Cerebellar cortex (tissue), 1 donor: ENCODE data around the gene PDE8A.
A peak's percentile ranks its signal among the peaks of the same experiment; 100 is the strongest.

ENCODE experiments used
- DNase-seq: peaks from one replicate; pipeline ENCODE4 v3.0.0-alpha.2; 2015; ENCODE audit warnings: low spot score

Gene PDE8A

DNA sequence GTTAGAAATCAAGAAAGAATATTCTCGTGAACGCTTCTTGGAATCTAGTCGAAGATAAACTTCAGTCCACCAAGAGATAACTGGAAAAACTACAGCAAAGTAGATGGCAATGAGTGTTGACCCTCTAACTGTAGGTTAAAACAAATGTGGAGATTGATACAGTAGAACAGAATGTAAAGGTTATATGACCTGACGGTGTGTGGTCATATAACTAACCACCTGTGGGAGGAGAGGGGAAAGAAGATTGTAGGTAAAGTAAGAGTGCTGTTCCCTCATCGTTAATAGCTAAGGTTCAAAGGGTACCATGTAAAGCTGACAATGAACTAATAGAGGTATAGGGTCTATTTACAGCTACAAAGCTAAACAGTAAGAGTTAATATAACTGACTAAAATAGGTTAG is 52.6 kb downstream of the PDE8A start:
- no peak for DNase-seq

- DNase-seq, result no peak
These were observed 54.3 kb downstream of the PDE8A start for GRCh38 chr15:85035980-85036379.

DNA sequence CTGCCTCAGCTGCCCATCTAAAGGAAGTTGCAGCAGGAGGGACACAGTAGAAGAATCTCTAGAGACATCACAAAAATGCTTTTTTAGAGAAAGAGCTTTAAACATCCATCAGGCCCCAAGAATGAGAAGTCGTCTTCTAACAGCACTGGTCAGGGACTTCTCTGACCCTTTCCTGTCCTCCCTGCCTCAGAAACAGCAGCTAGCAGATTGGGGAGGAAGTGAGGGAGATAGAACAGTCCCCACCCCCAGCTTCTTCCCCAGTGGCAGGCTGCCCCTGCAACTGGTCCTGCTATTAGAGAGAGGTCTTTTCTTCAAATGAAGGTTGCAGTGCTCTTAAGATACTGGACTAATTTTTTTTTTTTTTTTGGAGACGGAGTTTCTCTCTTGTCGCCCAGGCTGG is 55.1 kb downstream of the PDE8A start:
- no peak for DNase-seq

- no peak for DNase-seq
These were observed 56.0 kb downstream of the PDE8A start for GRCh38 chr15:85037641-85038040.

DNA sequence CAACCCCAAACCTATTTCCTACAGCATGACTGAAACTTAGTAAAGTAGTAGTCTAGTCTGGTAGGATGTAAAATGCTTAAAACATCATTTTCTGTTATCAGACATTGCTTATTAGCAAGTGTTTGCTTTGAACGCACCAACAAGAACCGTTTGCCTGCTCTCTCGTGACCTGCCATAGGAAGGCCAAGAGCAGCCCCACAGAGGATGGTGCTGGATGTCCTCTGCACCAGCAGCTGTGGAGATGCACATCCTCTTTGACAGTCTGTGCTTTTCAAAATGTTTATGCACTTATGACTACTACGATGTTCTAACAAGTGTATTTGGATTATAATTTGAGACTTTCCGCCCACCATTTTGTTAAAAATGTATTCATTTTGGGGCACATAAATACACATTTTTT is 59.6 kb downstream of the PDE8A start:
- DNase-seq, result no peak

DNA sequence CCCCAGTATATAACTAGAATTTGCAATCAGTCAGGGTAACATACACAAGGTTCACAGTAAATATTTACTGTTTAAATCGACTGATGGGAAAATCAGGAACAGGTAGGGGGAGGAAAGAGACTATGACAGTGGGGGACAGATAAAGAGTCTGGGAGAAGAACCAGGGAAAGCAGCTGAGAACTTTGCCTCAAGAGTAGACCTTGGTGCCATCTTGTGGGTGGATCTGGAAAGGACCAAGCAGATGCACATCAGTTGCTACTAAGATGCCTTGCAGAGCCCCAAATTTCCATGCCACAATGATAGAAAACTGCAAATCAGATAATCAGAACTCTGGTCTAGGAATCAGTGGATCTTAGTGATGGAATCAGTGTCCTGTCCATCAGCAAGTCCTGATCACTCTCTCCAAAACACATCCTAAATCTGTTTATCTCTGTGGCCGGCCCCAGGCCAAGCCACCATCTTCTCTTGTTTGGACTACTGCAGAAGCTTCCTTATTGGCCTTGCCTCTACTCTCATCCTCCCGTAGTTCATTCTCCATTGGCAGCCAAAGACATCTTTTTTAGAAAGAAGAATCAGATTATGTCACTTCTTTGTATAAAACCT is 62.7 kb downstream of the PDE8A start:
- DNase-seq, result peak; percentile 58

- DNase-seq, result no peak
These were observed 63.2 kb downstream of the PDE8A start for GRCh38 chr15:85044894-85045293.

- DNase-seq, result no peak
These were observed 64.0 kb downstream of the PDE8A start for GRCh38 chr15:85045615-85046014.

- DNase-seq, result no peak
These were observed 65.8 kb downstream of the PDE8A start for GRCh38 chr15:85047271-85047948.

- DNase-seq, result no peak
These were observed 66.8 kb downstream of the PDE8A start for GRCh38 chr15:85048430-85048829.

GRCh38 chr15:85049805-85050204 is 68.1 kb downstream of the PDE8A start:
- DNase-seq, result no peak

DNA sequence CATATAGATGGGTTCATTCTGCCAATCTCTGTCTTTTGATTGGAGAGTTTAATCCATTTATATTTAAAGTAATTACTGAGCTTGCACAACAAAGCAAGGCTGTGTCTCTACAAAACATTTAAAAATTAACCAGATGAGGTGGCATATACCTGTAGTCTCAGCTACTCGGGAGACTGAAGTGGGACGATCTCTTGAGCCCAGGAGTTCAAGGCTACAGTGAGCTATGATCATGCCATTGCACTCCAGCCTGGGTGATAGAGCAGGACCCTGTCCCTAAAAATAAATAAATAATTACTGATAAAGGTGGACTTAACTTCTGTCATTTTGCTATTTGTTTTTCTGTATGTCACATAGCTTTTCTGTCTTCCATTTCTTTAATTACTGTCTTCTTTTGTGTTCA is 78.1 kb downstream of the PDE8A start:
- no peak for DNase-seq

- no peak for DNase-seq
These were observed 80.9 kb downstream of the PDE8A start for GRCh38 chr15:85062560-85062959.

- no peak for DNase-seq
These were observed 81.4 kb downstream of the PDE8A start for GRCh38 chr15:85063088-85063487.

DNA sequence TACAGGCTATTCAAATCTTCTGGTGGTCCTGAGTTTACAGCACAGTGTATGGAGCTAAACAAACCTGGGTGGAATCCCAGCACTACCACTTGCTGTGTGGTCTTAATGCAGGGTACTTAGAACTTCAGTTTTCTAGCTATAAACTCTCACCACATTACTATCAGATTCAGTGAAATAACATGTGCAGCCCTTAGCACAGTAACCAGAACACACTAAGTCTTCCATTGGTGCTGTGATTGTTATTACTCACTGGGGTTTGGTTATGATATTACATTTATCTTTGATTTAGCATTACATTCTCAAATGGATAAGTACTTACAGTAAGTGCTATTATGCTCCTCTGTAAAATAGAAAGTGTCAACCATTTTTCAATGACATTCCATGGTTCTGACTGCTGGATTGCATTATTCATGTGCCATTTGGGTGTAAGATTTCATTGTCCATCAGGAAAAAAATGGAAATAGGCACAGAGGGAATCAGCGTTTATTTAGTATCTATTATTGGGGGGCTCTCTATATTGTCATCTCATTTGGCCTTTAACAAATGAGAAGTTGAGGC is 81.9 kb downstream of the PDE8A start:
- DNase-seq, result no peak

DNA sequence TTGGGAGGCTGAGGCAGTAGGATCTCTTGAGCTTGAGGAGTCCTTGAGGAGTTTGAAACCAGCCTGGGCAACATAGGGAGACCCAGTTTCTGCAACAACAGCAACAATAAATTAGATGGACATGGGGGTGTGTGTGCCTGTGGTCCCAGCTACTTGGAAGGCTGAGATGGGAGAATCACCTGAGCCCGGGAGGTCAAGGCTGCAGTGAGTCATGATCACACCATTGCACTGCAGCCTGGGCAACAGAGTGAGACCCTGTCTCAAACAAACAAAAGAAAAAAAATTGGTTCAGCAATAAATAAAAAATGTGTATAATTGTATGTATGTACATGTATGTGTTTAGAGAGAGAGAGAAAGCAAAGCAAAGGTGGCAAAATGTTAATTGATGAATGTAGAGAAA is 83.1 kb downstream of the PDE8A start:
- DNase-seq, result no peak

DNA sequence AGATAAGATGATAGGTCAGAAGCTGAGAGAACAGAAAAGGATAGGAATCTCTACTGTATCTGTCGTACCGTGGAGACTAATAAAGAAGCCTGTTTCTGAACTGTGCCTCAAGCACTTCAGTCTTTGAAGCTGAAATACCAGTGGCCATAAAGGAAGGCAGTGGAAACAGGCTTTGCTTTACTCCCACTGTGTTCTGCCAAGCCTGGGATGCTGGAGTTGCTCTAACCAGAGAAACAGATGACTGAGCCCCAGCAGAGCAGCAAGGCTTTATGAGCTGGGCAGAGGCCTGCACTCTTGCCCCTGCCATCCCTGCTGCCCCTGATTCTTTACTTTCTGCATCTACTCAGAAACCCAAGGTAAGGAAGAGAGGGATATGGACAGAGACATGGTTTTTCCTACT is 89.4 kb downstream of the PDE8A start:
- DNase-seq, result no peak

GRCh38 chr15:85071504-85071903 is 89.8 kb downstream of the PDE8A start:
- DNase-seq, result no peak

- no peak for DNase-seq
These were observed 91.3 kb downstream of the PDE8A start for GRCh38 chr15:85072917-85073316.

DNA sequence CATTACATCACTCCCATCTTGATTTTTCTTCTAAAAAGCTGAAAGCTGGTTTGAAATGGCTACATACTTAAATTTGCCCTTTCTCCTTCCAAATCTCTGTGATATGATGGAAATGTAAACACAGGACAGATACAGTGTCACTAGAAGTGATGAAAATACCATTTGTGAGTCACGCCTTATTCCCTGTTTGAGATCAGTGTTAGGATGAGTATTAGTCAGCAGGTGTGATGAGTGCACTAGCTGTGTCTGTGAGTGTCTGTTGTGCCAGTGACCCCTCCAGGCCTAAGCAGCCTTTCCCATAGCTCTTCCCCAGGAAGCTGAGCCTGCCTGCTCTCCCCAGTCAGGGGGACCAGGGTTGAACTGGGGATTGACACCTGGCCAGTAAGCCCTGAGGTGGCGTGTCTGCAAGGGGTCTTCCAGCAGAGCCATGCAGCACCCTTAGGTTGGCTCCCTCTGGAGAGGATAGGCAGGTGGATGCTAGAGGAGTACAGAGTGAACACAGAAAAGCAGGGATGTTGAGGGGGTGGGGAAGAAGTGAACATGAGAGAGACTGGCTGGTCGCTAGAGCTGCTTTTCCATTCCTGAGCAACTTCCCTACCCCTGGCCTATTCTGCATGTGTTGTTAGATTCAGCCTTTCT is 92.0 kb downstream of the PDE8A start:
- DNase-seq, result no peak

DNA sequence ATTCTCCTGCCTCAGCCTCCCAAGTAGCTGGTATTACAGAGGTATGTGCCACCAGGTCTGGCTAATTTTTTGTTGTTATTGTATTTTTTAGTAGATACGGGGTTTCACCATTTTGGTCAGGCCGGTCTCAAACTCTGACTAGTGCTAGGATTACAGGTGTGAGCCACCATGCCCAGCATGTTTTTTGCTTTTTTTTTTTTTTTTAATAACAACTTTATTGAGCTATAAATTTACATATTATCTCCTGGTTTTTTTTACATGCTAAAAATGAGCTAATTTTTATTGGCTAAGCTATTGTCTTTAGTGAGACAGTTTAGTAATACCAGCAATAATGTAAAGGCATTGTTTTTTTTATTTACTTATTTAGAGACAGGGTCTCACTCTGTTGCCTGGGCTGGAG is 105.2 kb downstream of the PDE8A start:
- DNase-seq, result no peak

DNA sequence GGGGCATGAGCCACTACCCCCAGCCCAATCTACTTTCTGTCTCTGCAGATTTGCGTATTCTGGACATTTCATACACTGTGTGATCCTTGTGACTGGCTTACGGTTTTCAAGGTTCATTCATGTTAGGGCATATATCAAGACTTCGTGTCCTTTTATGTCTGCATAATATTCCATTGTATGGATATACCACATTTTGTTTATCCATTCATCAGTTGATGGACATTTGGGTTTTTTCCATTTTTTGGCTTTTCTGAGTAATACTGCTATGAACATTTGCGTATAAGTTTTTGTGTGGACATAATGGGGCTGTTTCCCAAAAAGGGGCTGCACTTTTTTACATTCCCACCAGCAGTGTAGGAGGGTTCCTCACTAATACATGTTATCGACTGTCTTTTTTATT is 106.6 kb downstream of the PDE8A start:
- DNase-seq, result no peak

- no peak for DNase-seq
These were observed 108.4 kb downstream of the PDE8A start for GRCh38 chr15:85089929-85090597.
